HCT116 (cell line): ENCODE results near the gene DDX39B. TPM values are rescaled to one million over a fixed set of nuclear protein-coding genes. Genes with fewer than 3 reads are reported as not detected.

Experiments
- CTCF ChIP-seq, 3 experiments: fragments of 200-600 bp in 1 of 3; sonication (generic) in 1 of 3; IDR thresholded peaks in 2 of 3; conservative IDR thresholded peaks in 1 of 3; 2 replicates each; pipeline ENCODE4 v1.5.1; 2012 to 2017; ENCODE audit warnings: low read depth in 2 of 3, low read length in 2 of 3, antibody characterized with exemption in 1 of 3, borderline replicate concordance in 1 of 3, control low read depth in 1 of 3, mild to moderate bottlenecking in 1 of 3, mixed read lengths in 1 of 3, mixed run types in 1 of 3, moderate library complexity in 1 of 3; ENCODE audit not compliant: insufficient read depth in 1 of 3
- REST ChIP-seq: IDR thresholded peaks from 2 replicates; pipeline ENCODE4 v1.6.1; 2012; ENCODE audit warnings: low read depth
- SP1 ChIP-seq: IDR thresholded peaks from 2 replicates; pipeline ENCODE4 v1.6.1; 2012; ENCODE audit warnings: low read depth
- TCF7L2 ChIP-seq: IDR thresholded peaks from 2 replicates; pipeline ENCODE4 v1.7.0; 2011; ENCODE audit warnings: borderline replicate concordance, inconsistent platforms; ENCODE audit not compliant: insufficient read depth, insufficient read length; ENCODE audit errors: extremely low read depth
- ZFX ChIP-seq: fragments of 450-650 bp; IDR thresholded peaks from 2 replicates; pipeline ENCODE4 v1.6.1; 2017
- ZNF274 ChIP-seq: fragments of 200-500 bp; sonication (Bioruptor generic); IDR thresholded peaks from 2 replicates; pipeline ENCODE4 v1.6.1; 2014; ENCODE audit warnings: mild to moderate bottlenecking, low read depth, low read length, inconsistent platforms
- total RNA-seq: library from RNA; stranded (reverse); gene quantifications from one replicate; pipeline ENCODE4 v1.2.1, GENCODE V29; 2021; ENCODE audit not compliant: unreplicated experiment
- TF ChIP-seq, protein P1 (sequence below): IDR thresholded peaks from 2 replicates; pipeline ENCODE4 v1.6.1; 2011; ENCODE audit warnings: mild to moderate bottlenecking, low read length, moderate library complexity; ENCODE audit not compliant: insufficient replicate concordance; ENCODE audit errors: extremely low read depth

DDX39B gene
- total RNA-seq, 1 experiment from 2014 or later = 545 TPM

DNA sequence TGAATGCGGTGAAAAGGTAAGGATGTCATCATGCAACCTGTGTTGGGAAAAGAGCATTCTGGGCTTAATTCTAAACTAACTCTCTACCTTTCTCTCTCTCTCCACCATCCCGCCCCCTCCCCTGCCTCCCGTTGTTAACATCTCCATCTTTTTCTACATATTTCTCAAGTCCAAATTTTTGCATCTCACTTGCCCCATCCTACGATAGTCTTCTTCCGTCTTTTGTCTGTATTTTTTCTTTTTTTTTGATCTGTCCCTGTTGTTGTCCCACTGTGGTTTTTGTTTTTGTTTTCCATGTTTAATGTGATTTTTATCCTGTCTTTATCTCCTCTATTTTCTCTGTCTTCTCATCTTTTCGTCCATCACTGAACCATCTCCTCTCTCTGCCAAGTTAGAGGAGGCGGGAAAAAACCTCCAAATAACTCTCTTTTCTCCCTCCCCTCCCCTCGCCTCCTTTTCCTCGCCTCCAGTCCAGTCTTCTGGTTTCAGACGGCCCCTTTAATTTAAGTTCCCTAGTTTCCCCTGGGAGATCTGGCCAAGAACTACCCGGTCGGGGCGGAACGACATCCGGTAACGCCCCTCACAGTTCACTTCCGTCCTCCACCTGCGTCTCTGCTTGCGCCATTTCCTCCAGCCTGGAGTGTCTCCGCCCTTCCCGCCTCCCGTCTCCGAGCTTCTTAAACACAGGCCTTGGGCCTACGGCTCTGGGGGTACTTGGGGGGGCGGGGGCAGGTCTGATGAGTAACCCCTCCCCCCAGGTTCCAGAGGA, 5.3 kb upstream of the DDX39B start, which contains the start of gene NFKBIL1 (continued):
- TF ChIP-seq, protein P1, sequence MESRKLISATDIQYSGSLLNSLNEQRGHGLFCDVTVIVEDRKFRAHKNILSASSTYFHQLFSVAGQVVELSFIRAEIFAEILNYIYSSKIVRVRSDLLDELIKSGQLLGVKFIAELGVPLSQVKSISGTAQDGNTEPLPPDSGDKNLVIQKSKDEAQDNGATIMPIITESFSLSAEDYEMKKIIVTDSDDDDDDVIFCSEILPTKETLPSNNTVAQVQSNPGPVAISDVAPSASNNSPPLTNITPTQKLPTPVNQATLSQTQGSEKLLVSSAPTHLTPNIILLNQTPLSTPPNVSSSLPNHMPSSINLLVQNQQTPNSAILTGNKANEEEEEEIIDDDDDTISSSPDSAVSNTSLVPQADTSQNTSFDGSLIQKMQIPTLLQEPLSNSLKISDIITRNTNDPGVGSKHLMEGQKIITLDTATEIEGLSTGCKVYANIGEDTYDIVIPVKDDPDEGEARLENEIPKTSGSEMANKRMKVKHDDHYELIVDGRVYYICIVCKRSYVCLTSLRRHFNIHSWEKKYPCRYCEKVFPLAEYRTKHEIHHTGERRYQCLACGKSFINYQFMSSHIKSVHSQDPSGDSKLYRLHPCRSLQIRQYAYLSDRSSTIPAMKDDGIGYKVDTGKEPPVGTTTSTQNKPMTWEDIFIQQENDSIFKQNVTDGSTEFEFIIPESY = no peak
- no peak for TF ChIP-seq TCF7L2
- no peak for TF ChIP-seq SP1
- no peak for TF ChIP-seq REST
- TF ChIP-seq CTCF (IDR thresholded peaks at IDR 0.05 in 2 of 3, conservative IDR thresholded peaks at IDR 0.05 in 1 of 3; ENCODE audit: borderline replicate concordance in 1 of 3, insufficient read depth in 1 of 3, low read depth in 2 of 3, low read length in 2 of 3) = no peak
- TF ChIP-seq ZFX = peak; percentile 69
- no peak for TF ChIP-seq ZNF274
